H1 (cell line): ENCODE data around the gene COX14. TPM values are rescaled to one million over a fixed set of nuclear protein-coding genes. Genes with fewer than 3 reads are reported as not detected.

Experiments
- ATF2 ChIP-seq: IDR thresholded peaks from 2 replicates; pipeline ENCODE4 v1.6.1; 2012; ENCODE audit warnings: low read length, inconsistent platforms
- CHD1 ChIP-seq: IDR thresholded peaks from 2 replicates; pipeline ENCODE4 v1.6.1; 2012; ENCODE audit warnings: low read depth, low read length, improper control_type of control experiment
- CHD2 ChIP-seq: IDR thresholded peaks from 2 replicates; pipeline ENCODE4 v1.6.1; 2012; ENCODE audit warnings: low read length, improper control_type of control experiment
- CHD7 ChIP-seq: fragments of 300-600 bp; sonication (generic); IDR thresholded peaks from 2 replicates; pipeline ENCODE4 v1.7.1; 2012; ENCODE audit warnings: low read length, moderate library complexity, mild to moderate bottlenecking, inconsistent platforms; ENCODE audit not compliant: insufficient replicate concordance
- NRF1 ChIP-seq: IDR thresholded peaks from 2 replicates; pipeline ENCODE4 v1.6.1; 2011; ENCODE audit warnings: mild to moderate bottlenecking, low read depth, low read length, improper control_type of control experiment
- RFX5 ChIP-seq: IDR thresholded peaks from 2 replicates; pipeline ENCODE4 v1.6.1; 2011; ENCODE audit warnings: low read depth, low read length, improper control_type of control experiment, borderline replicate concordance
- SP4 ChIP-seq: IDR thresholded peaks from 2 replicates; pipeline ENCODE4 v1.6.1; 2012; ENCODE audit warnings: low read length, inconsistent platforms
- SRF ChIP-seq: IDR thresholded peaks from 2 replicates; pipeline ENCODE4 v1.6.1; 2011; ENCODE audit warnings: mild to moderate bottlenecking, low read depth, low read length, moderate library complexity
- polyA plus RNA-seq, 7 experiments: library from polyadenylated mRNA; depleted of rRNA in 3 of 7; stranded (reverse) in 5 of 7; unstranded in 2 of 7; fragments of >200 nt in 5 of 7; fragments of 200-250 nt in 2 of 7; gene quantifications; 1 replicate in 5 of 7; 2 replicates in 1 of 7; 4 replicates in 1 of 7; pipeline versions ENCODE4 v1.2.1 to v1.2.3, GENCODE V29; 2011 to 2013; ENCODE audit warnings: missing spikeins in 2 of 7, mixed read lengths in 2 of 7
- total RNA-seq: library from RNA; stranded (reverse); fragmentation: NEBNext Ultra II Directional; extraction: Animal tissue kit (Norgen Biotek cat#: 25700); gene quantifications from 2 replicates; pipeline ENCODE4 v1.2.1, GENCODE V29; 2021

COX14 gene
- total and polyA plus RNA-seq, 2 of the 8 experiments (the other 6 are each of a cell fraction or from before 2014, with no cell fraction given) = 40.1 to 102 TPM

- TF ChIP-seq CHD7 (no peak), RFX5 (no peak), CHD1 (no peak), NRF1 (no peak), SP4 (no peak), CHD2 (no peak), SRF (no peak), ATF2 (no peak)
Measured at GRCh38 chr12:50107416-50108268, 4.4 kb upstream of the COX14 start (continued).
